Measurements from ENCODE around the gene AMBP.
"Not testable (repeated sequence)": the region's sequence is repeated elsewhere in the genome, so short reads cannot be mapped to it uniquely, and the experiment has no call there.

Gene AMBP

GRCh38 chr9:114046875-114047274, 31.2 kb downstream of the AMBP start:
- no peak for DNase-seq

GRCh38 chr9:114046237-114046755, 31.8 kb downstream of the AMBP start:
- in situ Hi-C loops (cut with HindIII; ENCODE audit: low pct_ligation_motif_present, low pct_unique_long_range_greater_than_20kb, low sequenced_read_pairs): no loop called here
- no peak for DNase-seq

More at GRCh38 chr9:114046875-114047274, 31.2 kb downstream of the AMBP start:
- in situ Hi-C loops (cut with HindIII; ENCODE audit: low pct_ligation_motif_present, low pct_unique_long_range_greater_than_20kb, low sequenced_read_pairs): no loop called here

- DNase-seq; in situ Hi-C loops (cut with HindIII; ENCODE audit: low pct_ligation_motif_present, low pct_unique_long_range_greater_than_20kb, low sequenced_read_pairs): not testable (repeated sequence)
Measured at GRCh38 chr9:114043660-114044059, 34.4 kb downstream of the AMBP start.

- in situ Hi-C loops (cut with HindIII; ENCODE audit: low pct_ligation_motif_present, low pct_unique_long_range_greater_than_20kb, low sequenced_read_pairs): no loop called here
Measured at GRCh38 chr9:114039484-114039883, 38.6 kb downstream of the AMBP start.

GRCh38 chr9:114038724-114039313, 39.3 kb downstream of the AMBP start:
- in situ Hi-C loops (cut with HindIII; ENCODE audit: low pct_ligation_motif_present, low pct_unique_long_range_greater_than_20kb, low sequenced_read_pairs): no loop called here
- DNase-seq: no peak

More at GRCh38 chr9:114039484-114039883, 38.6 kb downstream of the AMBP start:
- DNase-seq: no peak

GRCh38 chr9:114037961-114038723, 40.0 kb downstream of the AMBP start:
- in situ Hi-C loops (cut with HindIII; ENCODE audit: low pct_ligation_motif_present, low pct_unique_long_range_greater_than_20kb, low sequenced_read_pairs): no loop called here
- peak; percentile 51 for DNase-seq

GRCh38 chr9:114037249-114037648, 40.9 kb downstream of the AMBP start:
- no peak for DNase-seq
- in situ Hi-C loops (cut with HindIII; ENCODE audit: low pct_ligation_motif_present, low pct_unique_long_range_greater_than_20kb, low sequenced_read_pairs): no loop called here

- DNase-seq: no peak
- in situ Hi-C loops (cut with HindIII; ENCODE audit: low pct_ligation_motif_present, low pct_unique_long_range_greater_than_20kb, low sequenced_read_pairs): no loop called here
Measured at GRCh38 chr9:114035845-114036801, 42.0 kb downstream of the AMBP start.

- in situ Hi-C loops (cut with HindIII; ENCODE audit: low pct_ligation_motif_present, low pct_unique_long_range_greater_than_20kb, low sequenced_read_pairs): no loop called here
- no peak for DNase-seq
Measured at GRCh38 chr9:114035221-114035844, 42.8 kb downstream of the AMBP start.

GRCh38 chr9:114034661-114035062, 43.4 kb downstream of the AMBP start:
- DNase-seq: no peak
- in situ Hi-C loops (cut with HindIII; ENCODE audit: low pct_ligation_motif_present, low pct_unique_long_range_greater_than_20kb, low sequenced_read_pairs): no loop called here

GRCh38 chr9:114034196-114034595, 43.9 kb downstream of the AMBP start:
- no peak for DNase-seq
- in situ Hi-C loops (cut with HindIII; ENCODE audit: low pct_ligation_motif_present, low pct_unique_long_range_greater_than_20kb, low sequenced_read_pairs): no loop called here

GRCh38 chr9:114033397-114034103, 44.5 kb downstream of the AMBP start:
- in situ Hi-C loops (cut with HindIII; ENCODE audit: low pct_ligation_motif_present, low pct_unique_long_range_greater_than_20kb, low sequenced_read_pairs): no loop called here
- peak; percentile 11 for DNase-seq

GRCh38 chr9:114031948-114032840, 45.9 kb downstream of the AMBP start:
- DNase-seq: no peak
- in situ Hi-C loops (cut with HindIII; ENCODE audit: low pct_ligation_motif_present, low pct_unique_long_range_greater_than_20kb, low sequenced_read_pairs): no loop called here

- in situ Hi-C loops (cut with HindIII; ENCODE audit: low pct_ligation_motif_present, low pct_unique_long_range_greater_than_20kb, low sequenced_read_pairs): no loop called here
- no peak for DNase-seq
Measured at GRCh38 chr9:114031037-114031630, 47.0 kb downstream of the AMBP start.

GRCh38 chr9:114030364-114030763, 47.7 kb downstream of the AMBP start:
- in situ Hi-C loops (cut with HindIII; ENCODE audit: low pct_ligation_motif_present, low pct_unique_long_range_greater_than_20kb, low sequenced_read_pairs): no loop called here
- DNase-seq: no peak

- in situ Hi-C loops (cut with HindIII; ENCODE audit: low pct_ligation_motif_present, low pct_unique_long_range_greater_than_20kb, low sequenced_read_pairs): no loop called here
- DNase-seq: no peak
Measured at GRCh38 chr9:114029311-114030170, 48.6 kb downstream of the AMBP start.
